Left lung (tissue), 10 donors: ENCODE measurements around the gene MICU2. TPM values are rescaled to one million over a fixed set of nuclear protein-coding genes. Genes with fewer than 3 reads are reported as not detected.

Experiments
- ATAC-seq: fragments of 200-7000 bp; cut with Tn5 transposase; one replicate; pipeline ENCODE4 v1.9.1; 2020; ENCODE audit warnings: moderate library complexity
- DNase-seq, 4 donors: peaks; one replicate each; pipeline ENCODE4 v3.0.0-alpha.2; 2013 to 2020
- H3K27ac ChIP-seq, 2 donors: fragments of 200-600 bp; sonication (generic) in 1 of 2; one replicate each; pipeline versions ENCODE4 v1.5.0 to v1.8.0; 2020 to 2021
- H3K27me3 ChIP-seq, 2 donors: fragments of 200-600 bp; sonication (generic) in 1 of 2; one replicate each; pipeline versions ENCODE4 v1.5.0 to v1.8.0; 2020 to 2021
- H3K36me3 ChIP-seq, 2 donors: fragments of 200-600 bp; sonication (generic) in 1 of 2; one replicate each; pipeline versions ENCODE4 v1.5.0 to v1.8.0; 2020 to 2021
- H3K4me1 ChIP-seq, 2 donors: fragments of 200-600 bp; one replicate each; pipeline ENCODE4 v1.8.0; 2021
- H3K4me3 ChIP-seq, 2 donors: fragments of 200-600 bp; sonication (generic) in 1 of 2; one replicate each; pipeline versions ENCODE4 v1.5.0 to v1.8.0; 2020 to 2021; ENCODE audit warnings: mild to moderate bottlenecking in 1 of 2
- H3K9me3 ChIP-seq, 2 donors: fragments of 200-600 bp; sonication (generic) in 1 of 2; one replicate each; pipeline versions ENCODE4 v1.5.0 to v1.8.0; 2020 to 2021
- intact Hi-C, 2 donors: fragments of 100-400 bp; cut with DNase I; formaldehyde crosslinking; loops; one replicate each; pipeline versions ENCODE4 v1.11.2 to v1.14.2; 2022
- polyA plus RNA-seq, 6 donors: library from polyadenylated mRNA; unstranded; fragments of 120-200 nt; gene quantifications; one replicate each; pipeline ENCODE4 v1.2.1, GENCODE V29; 2013; ENCODE audit not compliant: insufficient read length in 6 of 6
- total RNA-seq, 2 donors: library from RNA; stranded (reverse); fragmentation: NEBNext Ultra II Directional; extraction: Animal tissue kit (Norgen Biotek cat#: 25700); gene quantifications; one replicate each; pipeline ENCODE4 v1.2.1, GENCODE V29; 2021
- TF ChIP-seq, protein P1 (sequence below), 2 donors: fragments of 200-600 bp; sonication (generic) in 1 of 2; IDR thresholded peaks; one replicate each; pipeline versions ENCODE4 v1.5.0 to v1.8.0; 2021; ENCODE audit warnings: antibody characterized with exemption in 2 of 2
- donor health status: DM: no; HTN: yes; CAD: no.
- donor health status: DM: no; HTN: no; CAD: no.

Gene MICU2
- total and polyA plus RNA-seq, 8 donors = 32.4 to 96.7 (median 76.4) TPM

DNA sequence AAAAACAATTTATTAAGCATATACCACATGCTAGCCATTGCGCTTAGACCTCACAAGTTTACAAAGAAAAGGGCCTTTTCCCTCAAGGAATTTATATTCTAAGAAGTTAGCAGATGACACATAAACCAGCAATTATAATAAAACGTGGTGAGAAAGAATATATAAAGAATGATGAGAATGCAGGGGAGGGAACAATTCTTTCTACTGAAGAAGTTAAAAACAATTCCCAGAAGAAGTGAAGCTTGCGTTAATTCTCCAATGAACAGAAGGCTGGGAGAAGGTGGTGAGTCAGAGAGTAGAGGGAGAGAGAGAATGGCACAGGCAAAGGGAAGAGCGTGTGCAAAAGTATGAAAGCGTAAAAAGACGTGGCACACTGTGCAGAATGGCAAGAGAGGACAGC is 75.4 kb downstream of the MICU2 start:
- Histone ChIP-seq H3K27me3 (no peaks in the 10 kb centered on the region), H3K4me3 (no peak overlapping the region), H3K36me3 (peaks cover 0 to 16% of the 10 kb centered on the region in 2 donors), H3K9me3 (no peaks in the 10 kb centered on the region), H3K4me1 (no peaks in the 10 kb centered on the region), H3K27ac (no peak overlapping the region)
- DNase-seq (no peak), ATAC-seq (no peak)
- intact Hi-C loops = no loop called here
- TF ChIP-seq, protein P1, sequence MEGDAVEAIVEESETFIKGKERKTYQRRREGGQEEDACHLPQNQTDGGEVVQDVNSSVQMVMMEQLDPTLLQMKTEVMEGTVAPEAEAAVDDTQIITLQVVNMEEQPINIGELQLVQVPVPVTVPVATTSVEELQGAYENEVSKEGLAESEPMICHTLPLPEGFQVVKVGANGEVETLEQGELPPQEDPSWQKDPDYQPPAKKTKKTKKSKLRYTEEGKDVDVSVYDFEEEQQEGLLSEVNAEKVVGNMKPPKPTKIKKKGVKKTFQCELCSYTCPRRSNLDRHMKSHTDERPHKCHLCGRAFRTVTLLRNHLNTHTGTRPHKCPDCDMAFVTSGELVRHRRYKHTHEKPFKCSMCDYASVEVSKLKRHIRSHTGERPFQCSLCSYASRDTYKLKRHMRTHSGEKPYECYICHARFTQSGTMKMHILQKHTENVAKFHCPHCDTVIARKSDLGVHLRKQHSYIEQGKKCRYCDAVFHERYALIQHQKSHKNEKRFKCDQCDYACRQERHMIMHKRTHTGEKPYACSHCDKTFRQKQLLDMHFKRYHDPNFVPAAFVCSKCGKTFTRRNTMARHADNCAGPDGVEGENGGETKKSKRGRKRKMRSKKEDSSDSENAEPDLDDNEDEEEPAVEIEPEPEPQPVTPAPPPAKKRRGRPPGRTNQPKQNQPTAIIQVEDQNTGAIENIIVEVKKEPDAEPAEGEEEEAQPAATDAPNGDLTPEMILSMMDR (IDR thresholded peaks at IDR 0.05) = no peak

DNA sequence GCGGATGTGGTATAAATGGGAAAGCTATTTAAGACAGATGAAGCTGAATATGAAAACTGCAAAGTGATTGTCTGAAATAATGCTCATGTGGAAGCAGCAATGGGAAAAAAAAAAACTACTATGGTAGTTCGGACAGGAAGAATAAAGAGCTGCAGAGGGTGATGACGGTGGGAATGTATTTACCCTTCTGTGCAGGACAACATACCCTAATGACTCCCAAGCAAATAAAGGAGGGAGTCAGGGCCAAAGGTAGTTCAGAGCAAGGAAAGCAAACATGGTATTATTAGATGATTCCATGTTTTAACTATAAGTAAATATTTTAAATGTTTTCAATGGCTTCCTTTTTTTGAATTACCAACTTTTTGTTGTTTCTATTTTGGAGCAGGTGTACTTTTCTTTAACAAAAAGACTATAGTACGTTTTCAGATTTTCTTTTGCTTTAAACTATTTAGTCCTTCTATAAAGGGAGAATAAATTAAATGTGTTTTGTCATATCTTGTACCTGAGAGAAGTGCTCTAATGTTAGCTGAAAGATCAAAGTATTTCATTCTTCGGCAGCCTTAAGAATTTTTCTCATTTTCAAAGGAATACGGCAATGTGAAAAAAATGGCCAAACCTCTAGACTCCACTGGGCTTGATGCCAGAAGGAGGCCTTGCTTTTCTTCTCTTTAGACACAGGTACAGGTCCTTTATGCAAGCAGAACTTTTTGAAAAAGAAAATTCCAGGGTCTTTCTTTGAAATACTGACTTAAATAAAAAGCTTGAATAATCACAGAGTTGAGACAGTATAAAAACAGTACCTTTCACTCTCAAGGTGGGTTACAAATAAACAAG is 77.0 kb downstream of the MICU2 start:
- no peak for ATAC-seq
- DNase-seq = peak in 2 of 4 donors; percentile 17 to 58
- no peak overlapping the region for H3K4me3 ChIP-seq
- no peaks in the 10 kb centered on the region for H3K4me1 ChIP-seq
- TF ChIP-seq, protein P1 (IDR thresholded peaks at IDR 0.05) = no peak
- no peak overlapping the region for H3K27ac ChIP-seq
- intact Hi-C loops = no loop called here
- H3K27me3 ChIP-seq = no peaks in the 10 kb centered on the region
- peaks cover 0 to 25% of the 10 kb centered on the region in 2 donors for H3K36me3 ChIP-seq
- no peaks in the 10 kb centered on the region for H3K9me3 ChIP-seq

DNA sequence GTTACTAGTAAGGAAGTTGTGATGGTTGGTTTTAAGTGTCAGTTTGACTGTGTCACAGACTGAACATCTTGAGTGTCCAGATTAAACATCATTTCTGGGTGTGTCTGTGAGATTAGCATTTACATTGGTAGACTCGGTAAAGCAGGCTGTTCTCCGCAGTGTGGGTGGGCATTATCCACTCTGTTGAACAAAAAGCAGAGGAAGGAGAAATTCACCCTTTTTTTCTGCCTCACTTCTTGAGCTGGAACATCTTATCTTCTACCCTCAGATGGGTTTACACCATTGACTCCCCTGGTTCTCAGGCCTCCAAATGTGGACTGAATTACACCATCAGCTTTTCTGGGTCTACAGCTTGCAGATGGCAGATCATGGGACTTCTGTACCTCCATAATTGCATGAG is 81.1 kb downstream of the MICU2 start:
- H3K4me3 ChIP-seq = no peak overlapping the region
- no peak for ATAC-seq
- TF ChIP-seq, protein P1 (IDR thresholded peaks at IDR 0.05) = no peak
- no peaks in the 10 kb centered on the region for H3K27me3 ChIP-seq
- no peaks in the 10 kb centered on the region for H3K4me1 ChIP-seq
- intact Hi-C loops = no loop called here
- H3K36me3 ChIP-seq = peaks cover 0 to 53% of the 10 kb centered on the region in 2 donors
- no peak overlapping the region for H3K27ac ChIP-seq
- no peak for DNase-seq
- no peaks in the 10 kb centered on the region for H3K9me3 ChIP-seq

DNA sequence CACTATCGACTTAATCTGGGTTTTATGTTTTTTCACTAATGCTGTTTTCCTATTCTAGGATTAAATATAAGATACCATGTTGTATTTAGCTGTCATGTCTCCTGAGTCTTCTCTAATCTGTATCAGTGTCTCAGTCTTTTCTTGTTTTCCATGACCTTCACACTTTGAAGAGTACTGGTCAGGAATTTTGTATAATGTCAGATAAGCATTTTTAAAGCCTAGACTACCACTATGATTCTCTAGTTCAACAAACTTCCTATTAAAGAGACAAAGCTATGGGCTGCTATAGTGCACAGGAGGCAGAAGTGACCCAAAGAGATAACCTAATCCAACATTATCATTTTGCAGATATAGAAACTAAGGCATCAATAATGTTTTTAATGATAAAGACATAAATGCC is 81.8 kb downstream of the MICU2 start:
- DNase-seq (no peak), ATAC-seq (no peak)
- no peaks in the 10 kb centered on the region for H3K27me3 ChIP-seq
- no peak overlapping the region for H3K4me3 ChIP-seq
- intact Hi-C loops = no loop called here
- H3K27ac ChIP-seq = no peak overlapping the region
- TF ChIP-seq, protein P1 (IDR thresholded peaks at IDR 0.05) = no peak
- no peaks in the 10 kb centered on the region for H3K9me3 ChIP-seq
- H3K36me3 ChIP-seq = peaks cover 0 to 52% of the 10 kb centered on the region in 2 donors
- H3K4me1 ChIP-seq = no peaks in the 10 kb centered on the region

DNA sequence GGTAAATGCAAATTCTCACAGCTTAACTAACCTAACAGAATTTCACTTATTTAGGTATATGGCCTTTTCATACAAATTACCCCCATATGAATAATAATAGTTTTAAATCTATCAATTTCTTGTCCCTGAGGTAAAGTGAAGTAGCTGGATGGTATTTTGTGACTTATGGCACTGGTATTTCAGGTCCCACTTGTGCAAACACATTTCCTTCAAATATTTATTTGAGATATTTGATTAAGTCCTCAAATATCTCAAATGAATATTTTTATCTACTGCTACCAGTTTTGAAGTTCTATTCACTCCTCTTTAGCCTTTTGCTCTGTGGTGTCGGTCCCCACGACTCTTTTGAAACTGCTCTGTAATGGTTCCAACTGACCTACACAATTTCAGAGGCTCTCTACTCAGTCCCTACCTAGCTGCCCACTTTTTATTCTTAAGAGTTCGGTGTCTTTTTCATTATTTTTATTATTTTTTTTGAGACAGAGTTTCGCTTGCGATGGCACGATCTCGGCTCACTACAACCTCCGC is 85.3 kb downstream of the MICU2 start:
- intact Hi-C loops = no loop called here
- Histone ChIP-seq H3K9me3 (no peaks in the 10 kb centered on the region), H3K27me3 (no peaks in the 10 kb centered on the region), H3K4me1 (no peaks in the 10 kb centered on the region), H3K36me3 (peaks cover 0 to 50% of the 10 kb centered on the region in 2 donors), H3K4me3 (no peak overlapping the region), H3K27ac (peak overlapping the region in 1 of 2 donors; percentile 21)
- peak; percentile 75 for ATAC-seq
- DNase-seq = peak in 1 of 4 donors; percentile 5
- TF ChIP-seq, protein P1 (IDR thresholded peaks at IDR 0.05) = no peak
